GM12875 (cell line): ENCODE results near the gene WHAMM.

ENCODE experiments used
- H3K4me3 ChIP-seq: one replicate; pipeline ENCODE4 v1.5.1; 2011; ENCODE audit warnings: low read depth, low read length, control low read depth
- CTCF ChIP-seq: IDR thresholded peaks from 2 replicates; pipeline ENCODE4 v1.5.1; 2011; ENCODE audit warnings: low read depth, mild to moderate bottlenecking, control low read depth, inconsistent platforms, low read length, moderate library complexity, borderline replicate concordance; ENCODE audit not compliant: insufficient read depth

WHAMM gene

GRCh38 chr15:82871358-82871757, 61.9 kb downstream of the WHAMM start:
- no peak overlapping the region for H3K4me3 ChIP-seq
- no peak for TF ChIP-seq CTCF

- H3K4me3 ChIP-seq, result no peak overlapping the region
- TF ChIP-seq CTCF, result no peak
These were observed 62.5 kb downstream of the WHAMM start for GRCh38 chr15:82871832-82872484.

- TF ChIP-seq CTCF, result no peak
- H3K4me3 ChIP-seq, result no peak overlapping the region
These were observed 63.7 kb downstream of the WHAMM start for GRCh38 chr15:82873000-82873680.

GRCh38 chr15:82874267-82874666, 64.8 kb downstream of the WHAMM start:
- no peak for TF ChIP-seq CTCF
- no peak overlapping the region for H3K4me3 ChIP-seq

GRCh38 chr15:82874961-82875360, 65.5 kb downstream of the WHAMM start:
- TF ChIP-seq CTCF, result no peak
- no peak overlapping the region for H3K4me3 ChIP-seq

GRCh38 chr15:82875411-82876003, 66.1 kb downstream of the WHAMM start:
- TF ChIP-seq CTCF, result no peak
- no peak overlapping the region for H3K4me3 ChIP-seq

- no peak overlapping the region for H3K4me3 ChIP-seq
- no peak for TF ChIP-seq CTCF
These were observed 68.4 kb downstream of the WHAMM start for GRCh38 chr15:82877825-82878224.
